HUES64 (cell line): ENCODE data around the gene SPATA2. TPM values are rescaled to one million over a fixed set of nuclear protein-coding genes. Genes with fewer than 3 reads are reported as not detected.
"Not testable (repeated sequence)": the region's sequence is repeated elsewhere in the genome, so short reads cannot be mapped to it uniquely, and the experiment has no call there.

Experiments used
- H3K27ac ChIP-seq: 2 replicates; pipeline ENCODE4 v1.7.0; 2013; ENCODE audit warnings: low read depth, low read length, inconsistent platforms
- H3K27me3 ChIP-seq: 2 replicates; pipeline ENCODE4 v1.6.1; 2013; ENCODE audit warnings: mild to moderate bottlenecking, low read length; ENCODE audit not compliant: insufficient read depth
- H3K36me3 ChIP-seq: 2 replicates; pipeline ENCODE4 v1.6.1; 2013; ENCODE audit warnings: mild to moderate bottlenecking, low read length; ENCODE audit not compliant: insufficient read depth
- H3K4me1 ChIP-seq: 2 replicates; pipeline ENCODE4 v1.6.1; 2013; ENCODE audit warnings: mild to moderate bottlenecking, low read length, moderate library complexity; ENCODE audit not compliant: insufficient read depth
- H3K4me3 ChIP-seq: 2 replicates; pipeline ENCODE4 v1.5.1; 2013; ENCODE audit warnings: mild to moderate bottlenecking, low read length, moderate library complexity
- H3K9ac ChIP-seq: 2 replicates; pipeline ENCODE4 v1.6.1; 2013; ENCODE audit warnings: mild to moderate bottlenecking, low read depth, low read length
- H3K9me3 ChIP-seq: 2 replicates; pipeline ENCODE4 v1.6.1; 2013; ENCODE audit warnings: low read depth, low read length; ENCODE audit not compliant: insufficient read depth
- WGBS: fragments of 150-250, 120-280 bp; methylation state at CpG from one replicate; pipeline ENCODE4 v1.1.7; 2013; ENCODE audit warnings: missing lambda C conversion rate; 5-methylcytosine and 5-hydroxymethylcytosine counted together
- polyA plus RNA-seq, 2 experiments: library from polyadenylated mRNA; stranded (reverse); fragments of 50-300 nt; gene quantifications; one replicate each; pipeline ENCODE4 v1.2.3, GENCODE V29; 2013

Gene SPATA2
- polyA plus RNA-seq (2013, experiment 1 of 2): 7.8 TPM
- 9.4 TPM for polyA plus RNA-seq (2013, experiment 2 of 2)

- Histone ChIP-seq H3K4me1 (peaks cover 5% of the 10 kb centered on the region; the same call in 1 of the 2 replicates), H3K27ac (peak within 1 kb of the TSS; percentile 100)
- WGBS: under 1% methylated on average over 69 of the region's 69 CpGs
Measured at GRCh38 chr20:49915380-49916145, at the start of gene SPATA2. SPATA2 (minus strand) TSS chr20:49915529; CDS start chr20:49908490, 7,039 bp downstream.

GRCh38 chr20:49961413-49961812 lies 46.1 kb upstream of the SPATA2 start:
- Histone ChIP-seq H3K36me3 (peaks cover 18% of the 10 kb centered on the region; the same call in 1 of the 2 replicates), H3K9me3 (no peaks in the 10 kb centered on the region), H3K27me3 (no peaks in the 10 kb centered on the region), H3K4me1 (no peaks in the 10 kb centered on the region; the same call in 1 of the 2 replicates), H3K4me3 (no peak overlapping the region), H3K9ac (no peak overlapping the region), H3K27ac (no peak overlapping the region)
- WGBS: 100% methylated on average over 3 of the region's 4 CpGs

More at GRCh38 chr20:49915380-49916145, at the start of gene SPATA2:
- H3K9me3 ChIP-seq: no peaks in the 10 kb centered on the region
- no peaks in the 10 kb centered on the region for H3K36me3 ChIP-seq
- H3K27me3 ChIP-seq: peaks cover 6% of the 10 kb centered on the region
- H3K4me3 ChIP-seq: peak within 1 kb of the TSS; percentile 100
- peak within 1 kb of the TSS; percentile 100 for H3K9ac ChIP-seq

- not testable (repeated sequence) for H3K9me3 ChIP-seq, H3K27me3 ChIP-seq, H3K4me3 ChIP-seq, H3K27ac ChIP-seq, H3K9ac ChIP-seq, H3K4me1 ChIP-seq
- peaks cover 53% of the 10 kb centered on the region for H3K36me3 ChIP-seq
- 93% methylated on average over 12 of the region's 12 CpGs for WGBS
Measured at GRCh38 chr20:49957089-49957938, 42.0 kb upstream of the SPATA2 start.

- Histone ChIP-seq H3K4me1 (no peaks in the 10 kb centered on the region), H3K27me3 (no peaks in the 10 kb centered on the region), H3K36me3 (peaks cover 59% of the 10 kb centered on the region), H3K27ac (no peak overlapping the region), H3K9ac (no peak overlapping the region), H3K9me3 (no peaks in the 10 kb centered on the region), H3K4me3 (no peak overlapping the region)
- WGBS: 97% methylated on average over 18 of the region's 18 CpGs
Measured at GRCh38 chr20:49956689-49957088, 41.4 kb upstream of the SPATA2 start.

GRCh38 chr20:49955830-49956396 lies 40.6 kb upstream of the SPATA2 start:
- H3K9ac ChIP-seq, H3K4me1 ChIP-seq, H3K4me3 ChIP-seq, H3K27me3 ChIP-seq, H3K27ac ChIP-seq, H3K9me3 ChIP-seq: not testable (repeated sequence)
- H3K36me3 ChIP-seq: peaks cover 67% of the 10 kb centered on the region
- 97% methylated on average over 12 of the region's 12 CpGs for WGBS

GRCh38 chr20:49955167-49955566 lies 39.8 kb upstream of the SPATA2 start:
- peaks cover 74% of the 10 kb centered on the region for H3K36me3 ChIP-seq
- no peaks in the 10 kb centered on the region for H3K9me3 ChIP-seq
- H3K4me1 ChIP-seq: no peaks in the 10 kb centered on the region
- WGBS: 95% methylated on average over 3 of the region's 3 CpGs
- H3K27me3 ChIP-seq: no peaks in the 10 kb centered on the region
- no peak overlapping the region for H3K27ac ChIP-seq
- no peak overlapping the region for H3K9ac ChIP-seq
- no peak overlapping the region for H3K4me3 ChIP-seq

GRCh38 chr20:49951151-49951550 lies 35.8 kb upstream of the SPATA2 start:
- 95% methylated on average over 4 of the region's 4 CpGs for WGBS
- no peak overlapping the region for H3K4me3 ChIP-seq
- no peak overlapping the region for H3K27ac ChIP-seq
- H3K9ac ChIP-seq: no peak overlapping the region
- no peaks in the 10 kb centered on the region for H3K27me3 ChIP-seq
- peaks cover 87% of the 10 kb centered on the region for H3K36me3 ChIP-seq
- no peaks in the 10 kb centered on the region for H3K4me1 ChIP-seq
- H3K9me3 ChIP-seq: no peaks in the 10 kb centered on the region

- no peak overlapping the region for H3K4me3 ChIP-seq
- peaks cover 92% of the 10 kb centered on the region for H3K36me3 ChIP-seq
- 95% methylated on average over 11 of the region's 11 CpGs for WGBS
- H3K9ac ChIP-seq: no peak overlapping the region
- no peak overlapping the region for H3K27ac ChIP-seq
- H3K27me3 ChIP-seq: no peaks in the 10 kb centered on the region
- H3K4me1 ChIP-seq: no peaks in the 10 kb centered on the region
- H3K9me3 ChIP-seq: no peaks in the 10 kb centered on the region
Measured at GRCh38 chr20:49948809-49949507, 33.6 kb upstream of the SPATA2 start.

- H3K27me3 ChIP-seq: no peaks in the 10 kb centered on the region
- H3K9me3 ChIP-seq: no peaks in the 10 kb centered on the region
- H3K4me1 ChIP-seq: no peaks in the 10 kb centered on the region
- WGBS: 87% methylated on average over 3 of the region's 3 CpGs
- peaks cover 89% of the 10 kb centered on the region for H3K36me3 ChIP-seq
- no peak overlapping the region for H3K4me3 ChIP-seq
- no peak overlapping the region for H3K27ac ChIP-seq
- no peak overlapping the region for H3K9ac ChIP-seq
Measured at GRCh38 chr20:49948178-49948577, 32.8 kb upstream of the SPATA2 start.

- Histone ChIP-seq H3K36me3 (peaks cover 89% of the 10 kb centered on the region), H3K9ac (no peak overlapping the region), H3K4me3 (no peak overlapping the region), H3K27me3 (no peaks in the 10 kb centered on the region), H3K27ac (no peak overlapping the region), H3K9me3 (no peaks in the 10 kb centered on the region), H3K4me1 (no peaks in the 10 kb centered on the region)
- 84% methylated on average over 10 of the region's 10 CpGs for WGBS
Measured at GRCh38 chr20:49945701-49946477, 30.6 kb upstream of the SPATA2 start.
